ENCODE results near the gene SLC25A36.
"Not testable (repeated sequence)": the region's sequence is repeated elsewhere in the genome, so short reads cannot be mapped to it uniquely, and the experiment has no call there.

The SLC25A36 gene

GRCh38 chr3:141011997-141012262 lies 70.3 kb downstream of the SLC25A36 start:
- H3K36me3 ChIP-seq (ENCODE audit: low read length), result no peaks in the 10 kb centered on the region
- H3K27ac ChIP-seq (ENCODE audit: low read depth, low read length), result no peak overlapping the region
- TF ChIP-seq EZH2phosphoT487 (conservative IDR thresholded peaks at IDR 0.05; ENCODE audit: low read length) (no peak), CTCF (IDR thresholded peaks at IDR 0.05; ENCODE audit: insufficient read depth, low read length, poor library complexity, severe bottlenecking) (no peak)
- no peaks in the 10 kb centered on the region for H4K20me1 ChIP-seq (ENCODE audit: low read depth, low read length)
- H3F3A ChIP-seq (ENCODE audit: insufficient read depth), result no peaks in the 10 kb centered on the region
- no peaks in the 10 kb centered on the region for H3K9me2 ChIP-seq (replicated peaks; ENCODE audit: insufficient read depth, low read length)
- H3K9me3 ChIP-seq (ENCODE audit: insufficient read depth, low read length), result no peaks in the 10 kb centered on the region
- no peak overlapping the region for H3K4me3 ChIP-seq (ENCODE audit: insufficient read depth, low read length, poor library complexity, severe bottlenecking)
- no peaks in the 10 kb centered on the region for H3K27me3 ChIP-seq (ENCODE audit: low read length)
- no peaks in the 10 kb centered on the region for H3K79me2 ChIP-seq (ENCODE audit: insufficient read depth, low read length)
- H3K4me2 ChIP-seq (ENCODE audit: low read depth, low read length, poor library complexity, severe bottlenecking), result no peak overlapping the region
- no peak overlapping the region for H2AFZ ChIP-seq (ENCODE audit: low read depth, low read length, severe bottlenecking)
- no peak overlapping the region for H3K9ac ChIP-seq (ENCODE audit: low read length)

- Histone ChIP-seq H3K9ac (ENCODE audit: low read length) (no peak overlapping the region), H3K9me2 (replicated peaks; ENCODE audit: insufficient read depth, low read length) (no peaks in the 10 kb centered on the region), H3K4me3 (ENCODE audit: insufficient read depth, low read length, poor library complexity, severe bottlenecking) (no peak overlapping the region), H3K27me3 (ENCODE audit: low read length) (no peaks in the 10 kb centered on the region), H3F3A (ENCODE audit: insufficient read depth) (no peaks in the 10 kb centered on the region), H3K9me3 (ENCODE audit: insufficient read depth, low read length) (no peaks in the 10 kb centered on the region), H3K4me2 (ENCODE audit: low read depth, low read length, poor library complexity, severe bottlenecking) (no peak overlapping the region), H3K79me2 (ENCODE audit: insufficient read depth, low read length) (no peaks in the 10 kb centered on the region), H3K27ac (ENCODE audit: low read depth, low read length) (no peak overlapping the region), H4K20me1 (ENCODE audit: low read depth, low read length) (no peaks in the 10 kb centered on the region), H3K36me3 (ENCODE audit: low read length) (no peaks in the 10 kb centered on the region), H2AFZ (ENCODE audit: low read depth, low read length, severe bottlenecking) (no peak overlapping the region)
- TF ChIP-seq EZH2phosphoT487 (conservative IDR thresholded peaks at IDR 0.05; ENCODE audit: low read length), result no peak
- TF ChIP-seq CTCF (IDR thresholded peaks at IDR 0.05; ENCODE audit: insufficient read depth, low read length, poor library complexity, severe bottlenecking), result no peak
These were observed 70.9 kb downstream of the SLC25A36 start for GRCh38 chr3:141012571-141012970.

GRCh38 chr3:141015481-141015880 lies 73.8 kb downstream of the SLC25A36 start:
- no peak overlapping the region for H3K4me3 ChIP-seq (ENCODE audit: insufficient read depth, low read length, poor library complexity, severe bottlenecking)
- H3K36me3 ChIP-seq (ENCODE audit: low read length), result no peaks in the 10 kb centered on the region
- no peaks in the 10 kb centered on the region for H3K9me2 ChIP-seq (replicated peaks; ENCODE audit: insufficient read depth, low read length)
- no peaks in the 10 kb centered on the region for H4K20me1 ChIP-seq (ENCODE audit: low read depth, low read length)
- no peak for TF ChIP-seq CTCF (IDR thresholded peaks at IDR 0.05; ENCODE audit: insufficient read depth, low read length, poor library complexity, severe bottlenecking)
- no peak for TF ChIP-seq EZH2phosphoT487 (conservative IDR thresholded peaks at IDR 0.05; ENCODE audit: low read length)
- H3F3A ChIP-seq (ENCODE audit: insufficient read depth), result no peaks in the 10 kb centered on the region
- H3K9ac ChIP-seq (ENCODE audit: low read length), result no peak overlapping the region
- no peaks in the 10 kb centered on the region for H3K79me2 ChIP-seq (ENCODE audit: insufficient read depth, low read length)
- no peaks in the 10 kb centered on the region for H3K27me3 ChIP-seq (ENCODE audit: low read length)
- no peak overlapping the region for H2AFZ ChIP-seq (ENCODE audit: low read depth, low read length, severe bottlenecking)
- no peak overlapping the region for H3K27ac ChIP-seq (ENCODE audit: low read depth, low read length)
- no peaks in the 10 kb centered on the region for H3K9me3 ChIP-seq (ENCODE audit: insufficient read depth, low read length)
- H3K4me2 ChIP-seq (ENCODE audit: low read depth, low read length, poor library complexity, severe bottlenecking), result no peak overlapping the region

GRCh38 chr3:141017366-141018322 lies 76.0 kb downstream of the SLC25A36 start:
- not testable (repeated sequence) for H3K27me3 ChIP-seq (ENCODE audit: low read length); H3F3A ChIP-seq (ENCODE audit: insufficient read depth); H2AFZ ChIP-seq (ENCODE audit: low read depth, low read length, severe bottlenecking); H3K36me3 ChIP-seq (ENCODE audit: low read length); H3K9ac ChIP-seq (ENCODE audit: low read length); H3K9me3 ChIP-seq (ENCODE audit: insufficient read depth, low read length); H3K4me2 ChIP-seq (ENCODE audit: low read depth, low read length, poor library complexity, severe bottlenecking); H3K27ac ChIP-seq (ENCODE audit: low read depth, low read length); H3K4me3 ChIP-seq (ENCODE audit: insufficient read depth, low read length, poor library complexity, severe bottlenecking); H3K9me2 ChIP-seq (replicated peaks; ENCODE audit: insufficient read depth, low read length); H3K79me2 ChIP-seq (ENCODE audit: insufficient read depth, low read length); H4K20me1 ChIP-seq (ENCODE audit: low read depth, low read length)
